A549 (cell line): ENCODE measurements around the gene HPD.

Experiments used
- CHD2 ChIP-seq: fragments of 150-350 bp; IDR thresholded peaks from 2 replicates; pipeline ENCODE4 v1.6.1; 2014; ENCODE audit warnings: low read length; ENCODE audit not compliant: partially characterized antibody
- ESRRA ChIP-seq: fragments of 150-350 bp; IDR thresholded peaks from 2 replicates; pipeline ENCODE4 v1.6.1; 2014; ENCODE audit warnings: mild to moderate bottlenecking, low read length, borderline replicate concordance
- RFX5 ChIP-seq: fragments of 450-650 bp; IDR thresholded peaks from 2 replicates; pipeline ENCODE4 v1.7.1; 2014; ENCODE audit warnings: antibody characterized with exemption, mild to moderate bottlenecking, moderate library complexity
- TP53 ChIP-seq: fragments of 250-450 bp; sonication (Bioruptor Pico); IDR thresholded peaks from 2 replicates; pipeline ENCODE4 v1.5.0; 2021; ENCODE audit warnings: mild to moderate bottlenecking, moderate library complexity

- no peak for TF ChIP-seq CHD2
- TF ChIP-seq ESRRA: no peak
- no peak for TF ChIP-seq TP53
- no peak for TF ChIP-seq RFX5
Measured at GRCh38 chr12:121871467-121871866, 12.8 kb upstream of the HPD start.
